Measurements from ENCODE around the gene IER5.

Gene IER5

DNA sequence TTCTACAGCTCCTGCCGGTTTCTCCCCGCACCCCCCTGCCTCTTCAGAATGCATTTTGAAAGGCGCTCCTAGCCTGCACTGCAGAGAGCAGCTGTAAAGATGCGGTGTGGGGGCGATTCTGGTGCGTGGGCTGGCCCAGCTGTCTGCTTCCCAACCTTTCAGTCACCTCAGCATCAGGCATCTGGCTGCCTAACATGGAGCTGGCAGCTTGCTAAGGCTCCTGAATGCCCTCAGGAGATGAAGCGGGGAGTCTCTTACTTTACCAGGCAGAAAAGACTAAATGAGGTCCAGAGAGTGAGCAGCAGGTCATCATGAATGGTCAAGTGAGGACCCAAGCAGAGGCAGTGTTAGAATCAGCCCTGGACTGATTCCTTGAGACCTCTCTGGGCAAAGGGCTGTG lies 8.7 kb downstream of the IER5 start:
- no peak overlapping the region for H3K4me3 ChIP-seq (ENCODE audit: low read length)
- DNase-seq (ENCODE audit: low read depth), result no peak

DNA sequence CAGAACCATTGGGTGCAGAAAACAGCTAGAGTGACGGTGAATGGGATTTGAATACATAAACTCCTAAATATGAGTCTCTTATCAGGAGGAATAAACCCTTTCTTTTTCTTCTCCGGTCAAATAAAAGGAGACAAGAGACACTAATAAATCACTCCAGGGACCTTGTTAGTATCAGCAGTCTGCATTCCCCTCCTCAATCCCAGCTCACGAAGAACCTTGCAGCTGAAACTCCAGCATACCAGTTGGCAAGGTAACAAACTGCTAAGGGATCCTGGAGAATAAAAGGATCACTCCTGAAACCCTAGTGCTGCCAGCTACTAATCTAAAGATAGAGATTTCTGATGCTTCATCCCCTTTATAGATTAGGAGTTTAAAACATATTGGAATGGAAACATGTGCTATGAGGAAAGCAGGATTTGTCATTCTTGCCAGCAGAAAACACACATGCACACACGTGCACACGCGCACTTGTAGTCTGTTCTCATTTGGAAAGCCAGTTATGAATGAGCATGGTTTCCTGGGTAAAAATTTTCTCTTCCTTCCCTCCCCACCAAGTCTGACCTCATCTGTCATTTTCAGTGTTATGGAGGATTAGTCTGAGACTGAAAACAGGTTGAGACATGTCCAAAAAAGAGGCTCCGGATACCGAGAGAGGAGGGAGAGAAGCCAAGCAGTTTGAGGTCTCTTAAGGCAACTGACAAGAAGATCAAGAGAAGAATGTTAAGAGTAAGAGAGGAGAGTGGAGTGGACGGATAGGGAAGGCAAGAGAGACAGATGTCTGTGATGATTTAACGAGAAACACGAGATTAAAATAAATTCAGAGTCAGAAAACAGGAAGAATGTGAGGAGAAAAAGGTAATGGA lies 10.9 kb downstream of the IER5 start:
- no peak for DNase-seq (ENCODE audit: low read depth)
- no peak overlapping the region for H3K4me3 ChIP-seq (ENCODE audit: low read length)
- TF ChIP-seq, protein P1, sequence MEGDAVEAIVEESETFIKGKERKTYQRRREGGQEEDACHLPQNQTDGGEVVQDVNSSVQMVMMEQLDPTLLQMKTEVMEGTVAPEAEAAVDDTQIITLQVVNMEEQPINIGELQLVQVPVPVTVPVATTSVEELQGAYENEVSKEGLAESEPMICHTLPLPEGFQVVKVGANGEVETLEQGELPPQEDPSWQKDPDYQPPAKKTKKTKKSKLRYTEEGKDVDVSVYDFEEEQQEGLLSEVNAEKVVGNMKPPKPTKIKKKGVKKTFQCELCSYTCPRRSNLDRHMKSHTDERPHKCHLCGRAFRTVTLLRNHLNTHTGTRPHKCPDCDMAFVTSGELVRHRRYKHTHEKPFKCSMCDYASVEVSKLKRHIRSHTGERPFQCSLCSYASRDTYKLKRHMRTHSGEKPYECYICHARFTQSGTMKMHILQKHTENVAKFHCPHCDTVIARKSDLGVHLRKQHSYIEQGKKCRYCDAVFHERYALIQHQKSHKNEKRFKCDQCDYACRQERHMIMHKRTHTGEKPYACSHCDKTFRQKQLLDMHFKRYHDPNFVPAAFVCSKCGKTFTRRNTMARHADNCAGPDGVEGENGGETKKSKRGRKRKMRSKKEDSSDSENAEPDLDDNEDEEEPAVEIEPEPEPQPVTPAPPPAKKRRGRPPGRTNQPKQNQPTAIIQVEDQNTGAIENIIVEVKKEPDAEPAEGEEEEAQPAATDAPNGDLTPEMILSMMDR (conservative IDR thresholded peaks at IDR 0.05; ENCODE audit: low read depth, low read length), result no peak

More for the DNA sequence above, 8.7 kb downstream of the IER5 start:
- TF ChIP-seq, protein P1 (conservative IDR thresholded peaks at IDR 0.05; ENCODE audit: low read depth, low read length), result no peak

DNA sequence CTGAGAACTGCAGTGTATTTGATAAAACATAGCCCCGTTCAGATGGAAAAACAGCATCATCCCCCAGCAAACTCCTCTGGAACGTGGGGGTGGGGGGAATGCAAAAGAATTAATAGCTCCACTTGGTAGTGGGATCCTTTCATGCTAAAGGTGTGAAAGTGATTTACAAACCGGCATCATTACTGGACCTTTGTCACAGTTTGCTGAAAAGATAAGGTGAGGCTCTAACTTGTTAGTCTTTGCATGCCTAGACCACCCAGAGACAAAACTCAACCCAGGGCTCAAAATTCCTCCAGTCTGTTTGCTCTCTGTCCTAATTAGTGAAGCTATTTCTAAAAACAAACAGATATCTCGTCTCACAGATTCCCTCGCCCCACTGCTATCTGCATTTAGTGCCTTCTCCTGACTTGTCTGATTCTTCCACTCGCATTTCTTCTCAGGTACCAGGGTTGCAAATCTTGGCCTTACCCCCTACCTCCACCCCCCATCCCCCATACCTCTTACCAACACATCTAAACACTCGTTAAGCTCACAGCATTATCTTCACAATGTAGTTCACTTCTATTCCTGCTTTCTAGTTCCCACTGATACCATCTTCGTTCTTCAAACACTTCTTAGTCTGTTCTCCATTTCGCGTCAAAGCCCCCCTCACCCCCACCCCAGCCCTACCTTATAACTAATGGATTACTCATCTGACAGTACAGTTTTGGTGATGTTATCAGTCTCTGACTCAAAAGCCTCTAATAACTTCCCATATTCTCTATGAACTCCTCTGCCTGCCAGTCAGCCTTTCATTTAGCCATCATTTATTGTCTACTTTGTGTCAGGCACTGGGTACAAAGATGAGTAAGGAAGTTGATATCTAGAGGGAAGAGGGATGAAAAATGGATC lies 11.8 kb downstream of the IER5 start:
- DNase-seq (ENCODE audit: low read depth), result no peak
- TF ChIP-seq, protein P1 (conservative IDR thresholded peaks at IDR 0.05; ENCODE audit: low read depth, low read length), result no peak
- no peak overlapping the region for H3K4me3 ChIP-seq (ENCODE audit: low read length)

DNA sequence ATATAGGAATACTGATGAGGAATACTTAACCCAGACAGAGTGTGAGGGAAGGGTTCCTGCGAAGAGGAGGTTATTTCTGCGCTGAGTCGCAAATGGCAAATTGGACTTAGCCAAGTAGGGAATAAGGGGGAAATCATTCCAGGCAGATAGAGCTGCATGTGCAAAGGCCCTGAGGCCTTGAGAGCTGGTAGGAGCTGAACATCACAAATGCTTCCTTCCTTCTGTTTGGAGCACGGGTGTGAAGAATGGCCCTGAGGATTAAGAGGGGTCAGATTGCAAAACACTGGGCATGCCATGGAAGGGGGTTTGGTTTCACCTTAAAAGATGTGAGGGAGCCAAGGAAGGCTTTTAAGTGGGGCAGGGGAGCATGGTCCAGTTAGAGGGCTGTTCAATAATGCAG lies 12.4 kb downstream of the IER5 start:
- H3K4me3 ChIP-seq (ENCODE audit: low read length), result no peak overlapping the region
- DNase-seq (ENCODE audit: low read depth), result no peak
- TF ChIP-seq, protein P1 (conservative IDR thresholded peaks at IDR 0.05; ENCODE audit: low read depth, low read length), result no peak

DNA sequence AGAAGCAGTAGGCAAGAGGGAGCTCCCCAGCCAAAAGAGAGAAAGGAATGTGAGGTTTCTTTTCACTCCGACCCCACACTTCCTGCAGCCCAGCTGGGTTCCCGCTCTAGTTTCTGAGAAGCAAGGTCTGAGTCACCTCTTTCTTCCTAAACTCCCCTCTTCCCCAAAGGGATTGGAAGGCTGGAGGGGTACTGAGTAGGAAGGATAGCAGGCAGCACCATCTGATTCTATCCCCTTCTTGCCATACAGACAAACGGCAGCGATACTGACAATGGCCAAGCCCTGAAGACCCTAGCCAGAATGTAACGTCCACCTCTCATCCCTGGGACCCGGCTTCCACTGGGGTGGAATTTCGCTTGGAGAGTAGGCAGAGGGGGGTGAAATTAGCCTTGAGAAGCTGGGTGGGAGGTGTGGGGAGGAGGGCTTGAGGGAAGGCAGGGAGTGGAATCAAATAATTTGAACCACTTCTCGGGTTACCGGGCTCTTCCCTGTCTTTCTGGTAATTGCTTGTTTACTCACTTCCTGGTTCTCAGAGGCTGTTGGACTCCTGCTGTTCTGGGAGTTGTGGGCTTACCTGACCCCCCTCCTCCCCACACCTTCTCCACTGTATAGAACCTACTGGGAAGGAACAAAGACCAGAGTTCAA lies 13.2 kb downstream of the IER5 start:
- DNase-seq (ENCODE audit: low read depth), result no peak
- no peak overlapping the region for H3K4me3 ChIP-seq (ENCODE audit: low read length)
- TF ChIP-seq, protein P1 (conservative IDR thresholded peaks at IDR 0.05; ENCODE audit: low read depth, low read length), result no peak

DNA sequence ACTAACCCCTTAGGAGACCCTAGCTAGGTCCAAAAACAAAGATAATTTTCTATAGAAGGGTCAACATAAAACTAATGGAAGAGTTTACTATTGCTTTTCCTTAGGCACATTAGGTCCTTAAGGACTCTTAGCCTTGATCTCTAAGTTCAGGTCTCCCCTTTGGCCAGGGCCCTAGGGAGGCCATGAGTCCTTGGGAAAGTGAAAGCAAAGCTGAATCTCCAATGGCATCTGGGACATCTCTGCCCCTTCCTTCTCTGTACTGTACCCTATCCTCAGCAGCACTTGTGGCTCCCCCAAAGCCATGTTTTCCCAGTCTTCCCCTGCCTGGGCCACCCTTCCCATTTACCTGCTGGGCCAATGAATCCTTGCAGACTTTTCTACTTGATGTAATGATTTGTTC lies 14.3 kb downstream of the IER5 start:
- H3K4me3 ChIP-seq (ENCODE audit: low read length), result no peak overlapping the region
- TF ChIP-seq, protein P1 (conservative IDR thresholded peaks at IDR 0.05; ENCODE audit: low read depth, low read length), result no peak
- DNase-seq (ENCODE audit: low read depth), result no peak
